SK-N-SH (cell line): ENCODE data around the gene CFDP1. TPM values are rescaled to one million over a fixed set of nuclear protein-coding genes. Genes with fewer than 3 reads are reported as not detected.
"Not testable (repeated sequence)": the region's sequence is repeated elsewhere in the genome, so short reads cannot be mapped to it uniquely, and the experiment has no call there.

ENCODE experiments used
- CTCF ChIA-PET: fragments of 300-600, 350-600 bp; formaldehyde crosslinking; extraction: SDS; loops from one replicate; lab custom pipeline; 2021; lab: Yijun Ruan, JAX
- POLR2A ChIA-PET: fragments of 350-600 bp; sonication (Branson Sonifier 250); formaldehyde crosslinking; extraction: SDS; loops from one replicate; lab custom pipeline; 2020; ENCODE audit warnings: antibody characterized with exemption, inconsistent platforms; lab: Yijun Ruan, JAX
- DNase-seq: peaks from one replicate; pipeline ENCODE4 v3.0.0; 2012
- H2AFZ ChIP-seq: fragments of 200-600 bp; sonication (generic); 2 replicates; pipeline ENCODE4 v1.8.1; 2016; ENCODE audit warnings: antibody characterized with exemption, mild to moderate bottlenecking, low read depth
- H3F3A ChIP-seq: fragments of 200-600 bp; sonication (generic); replicated peaks from 2 replicates; pipeline ENCODE3; 2016; ENCODE audit warnings: antibody characterized with exemption, mild to moderate bottlenecking; ENCODE audit not compliant: insufficient read depth
- H3K27ac ChIP-seq, 2 experiments: fragments of 200-500 bp in 1 of 2; fragments of 200-600 bp in 1 of 2; sonication (Bioruptor generic) in 1 of 2; sonication (generic), shearing (Covaris generic) in 1 of 2; 2 replicates each; pipeline versions ENCODE4 v1.5.1 to v1.6.1; 2014 to 2016; ENCODE audit warnings: low read depth in 2 of 2, inconsistent platforms in 1 of 2, low read length in 1 of 2, mild to moderate bottlenecking in 1 of 2, mixed read lengths in 1 of 2
- H3K27me3 ChIP-seq: fragments of 200-600 bp; sonication (generic), shearing (Covaris generic); 2 replicates; pipeline ENCODE4 v1.6.1; 2016; ENCODE audit warnings: mixed run types; ENCODE audit not compliant: insufficient read depth
- H3K36me3 ChIP-seq, 2 experiments: fragments of 200-500 bp in 1 of 2; fragments of 200-600 bp in 1 of 2; sonication (Bioruptor generic) in 1 of 2; sonication (generic) in 1 of 2; replicated peaks in 1 of 2; 2 replicates each; pipeline versions ENCODE3 to v1.5.1; 2014 to 2016; ENCODE audit warnings: low read length in 1 of 2, mild to moderate bottlenecking in 1 of 2; ENCODE audit not compliant: insufficient read depth in 2 of 2, control insufficient read depth in 1 of 2
- H3K4me1 ChIP-seq, 2 experiments: fragments of 200-500 bp in 1 of 2; fragments of 200-600 bp in 1 of 2; sonication (Bioruptor generic) in 1 of 2; sonication (generic), shearing (Covaris generic) in 1 of 2; 2 replicates each; pipeline versions ENCODE4 v1.5.1 to v1.6.1; 2014 to 2016; ENCODE audit warnings: low read depth in 1 of 2, low read length in 1 of 2, mixed run types in 1 of 2; ENCODE audit not compliant: insufficient read depth in 2 of 2, control insufficient read depth in 1 of 2
- H3K4me2 ChIP-seq: fragments of 200-600 bp; sonication (generic), shearing (Covaris generic); 2 replicates; pipeline ENCODE4 v1.6.1; 2017; ENCODE audit warnings: mixed run types
- H3K4me3 ChIP-seq, 2 experiments: fragments of 200-500 bp in 1 of 2; fragments of 200-600 bp in 1 of 2; sonication (Bioruptor generic) in 1 of 2; sonication (generic), shearing (Covaris generic) in 1 of 2; 2 replicates each; pipeline versions ENCODE4 v1.5.1 to v1.8.1; 2014 to 2016; ENCODE audit warnings: low read depth in 2 of 2, inconsistent platforms in 1 of 2, low read length in 1 of 2, mild to moderate bottlenecking in 1 of 2, mixed read lengths in 1 of 2, moderate library complexity in 1 of 2
- H3K79me2 ChIP-seq: fragments of 200-600 bp; sonication (generic); 2 replicates; pipeline ENCODE4 v1.8.1; 2017; ENCODE audit warnings: mild to moderate bottlenecking; ENCODE audit not compliant: insufficient read depth
- H3K9ac ChIP-seq: fragments of 200-600 bp; sonication (generic); 2 replicates; pipeline ENCODE4 v1.6.1; 2017; ENCODE audit warnings: mixed run types
- H3K9me2 ChIP-seq: fragments of 200-600 bp; sonication (generic); 2 replicates; pipeline ENCODE4 v1.6.1; 2017; ENCODE audit warnings: mixed run types
- H3K9me3 ChIP-seq: fragments of 200-600 bp; sonication (generic); 2 replicates; pipeline ENCODE4 v1.6.1; 2017; ENCODE audit warnings: mixed run types, mild to moderate bottlenecking, moderate library complexity
- H4K20me1 ChIP-seq: fragments of 200-600 bp; sonication (generic); 2 replicates; pipeline ENCODE4 v1.6.1; 2017; ENCODE audit warnings: mild to moderate bottlenecking, mixed run types; ENCODE audit not compliant: insufficient read depth
- CHD2 ChIP-seq: fragments of 150-350 bp; IDR thresholded peaks from 2 replicates; pipeline ENCODE4 v1.6.1; 2018; ENCODE audit warnings: low read length; ENCODE audit not compliant: partially characterized antibody
- EZH2phosphoT487 ChIP-seq: fragments of 200-600 bp; sonication (generic); IDR thresholded peaks from 2 replicates; pipeline ENCODE4 v1.6.1; 2017; ENCODE audit warnings: low read depth, mixed run types, mild to moderate bottlenecking, antibody characterized with exemption, moderate library complexity, borderline replicate concordance
- FOXM1 ChIP-seq: IDR thresholded peaks from 2 replicates; pipeline ENCODE4 v1.4.0; 2012; ENCODE audit warnings: low read depth, mild to moderate bottlenecking
- NRF1 ChIP-seq: IDR thresholded peaks from 2 replicates; pipeline ENCODE4 v1.6.1; 2012; ENCODE audit warnings: low read depth, mild to moderate bottlenecking, low read length
- RAD21 ChIP-seq: IDR thresholded peaks from 2 replicates; pipeline ENCODE4 v1.6.1; 2012; ENCODE audit warnings: mild to moderate bottlenecking, low read length
- RXRA ChIP-seq: IDR thresholded peaks from 2 replicates; pipeline ENCODE4 v1.4.0; 2012; ENCODE audit warnings: low read depth, mild to moderate bottlenecking, borderline replicate concordance
- TEAD4 ChIP-seq: IDR thresholded peaks from 2 replicates; pipeline ENCODE4 v1.4.0; 2012; ENCODE audit warnings: mild to moderate bottlenecking, borderline replicate concordance; ENCODE audit not compliant: insufficient read depth
- WGBS: methylation state at CpG from one replicate; pipeline ENCODE4 v1.1.6; 2017; ENCODE audit warnings: low lambda C conversion rate; 5-methylcytosine and 5-hydroxymethylcytosine counted together
- polyA plus RNA-seq, 3 experiments: library from polyadenylated mRNA; depleted of rRNA; stranded (reverse); fragments of >200 nt; gene quantifications; 2 replicates each; pipeline ENCODE4 v1.2.3, GENCODE V29; 2012
- TF ChIP-seq, protein P1 (sequence below): fragments of 150-350 bp; IDR thresholded peaks from 2 replicates; pipeline ENCODE4 v1.6.1; 2016; ENCODE audit warnings: mild to moderate bottlenecking, low read depth, low read length
- TF ChIP-seq, protein P2 (sequence below): IDR thresholded peaks from 2 replicates; pipeline ENCODE4 v1.4.0; 2012; ENCODE audit warnings: low read depth
- TF ChIP-seq, protein P3 (sequence below): fragments of 200-600 bp; sonication (generic); IDR thresholded peaks from 2 replicates; pipeline ENCODE4 v1.6.1; 2017; ENCODE audit warnings: antibody characterized with exemption, mild to moderate bottlenecking, moderate library complexity
- TF ChIP-seq, protein P4 (sequence below): IDR thresholded peaks from 2 replicates; pipeline ENCODE4 v1.6.1; 2012; ENCODE audit warnings: mild to moderate bottlenecking, low read depth, low read length, moderate library complexity
- TF ChIP-seq, protein P5 (sequence below): fragments of 150-350 bp; IDR thresholded peaks from 2 replicates; pipeline ENCODE4 v1.6.1; 2017; ENCODE audit warnings: antibody characterized with exemption, low read length, low read depth, borderline replicate concordance

CFDP1 gene
- polyA plus RNA-seq, 1 of the 3 experiments (the other 2 are of a cell fraction): 46.0 TPM

DNA sequence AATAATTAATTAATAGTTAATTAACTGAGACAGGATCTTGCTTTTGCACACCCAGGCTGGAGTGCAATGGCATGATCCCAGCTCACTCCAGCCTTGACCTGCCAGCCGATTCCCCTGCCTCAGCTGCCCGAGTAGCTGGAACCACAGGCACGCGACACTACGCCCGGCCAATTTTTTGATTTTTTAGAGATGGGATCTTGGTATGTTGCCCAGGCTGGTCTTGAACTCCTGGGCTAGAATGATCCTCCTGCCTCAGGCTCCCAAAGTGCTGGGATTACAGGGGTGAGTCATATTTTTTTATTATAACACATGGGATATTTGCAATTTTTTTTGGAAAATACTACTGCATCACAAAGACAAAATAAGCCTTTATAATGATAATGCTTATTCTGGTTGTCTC lies 151.5 kb downstream of the CFDP1 start:
- H2AFZ ChIP-seq: no peak overlapping the region
- TF ChIP-seq TEAD4 (no peak), RXRA (no peak), FOXM1 (no peak), EZH2phosphoT487 (no peak), CHD2 (no peak), NRF1 (no peak), RAD21 (no peak)
- TF ChIP-seq, protein P1, sequence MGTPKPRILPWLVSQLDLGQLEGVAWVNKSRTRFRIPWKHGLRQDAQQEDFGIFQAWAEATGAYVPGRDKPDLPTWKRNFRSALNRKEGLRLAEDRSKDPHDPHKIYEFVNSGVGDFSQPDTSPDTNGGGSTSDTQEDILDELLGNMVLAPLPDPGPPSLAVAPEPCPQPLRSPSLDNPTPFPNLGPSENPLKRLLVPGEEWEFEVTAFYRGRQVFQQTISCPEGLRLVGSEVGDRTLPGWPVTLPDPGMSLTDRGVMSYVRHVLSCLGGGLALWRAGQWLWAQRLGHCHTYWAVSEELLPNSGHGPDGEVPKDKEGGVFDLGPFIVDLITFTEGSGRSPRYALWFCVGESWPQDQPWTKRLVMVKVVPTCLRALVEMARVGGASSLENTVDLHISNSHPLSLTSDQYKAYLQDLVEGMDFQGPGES: no peak
- TF ChIP-seq, protein P2, sequence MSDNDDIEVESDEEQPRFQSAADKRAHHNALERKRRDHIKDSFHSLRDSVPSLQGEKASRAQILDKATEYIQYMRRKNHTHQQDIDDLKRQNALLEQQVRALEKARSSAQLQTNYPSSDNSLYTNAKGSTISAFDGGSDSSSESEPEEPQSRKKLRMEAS: no peak
- TF ChIP-seq, protein P3, sequence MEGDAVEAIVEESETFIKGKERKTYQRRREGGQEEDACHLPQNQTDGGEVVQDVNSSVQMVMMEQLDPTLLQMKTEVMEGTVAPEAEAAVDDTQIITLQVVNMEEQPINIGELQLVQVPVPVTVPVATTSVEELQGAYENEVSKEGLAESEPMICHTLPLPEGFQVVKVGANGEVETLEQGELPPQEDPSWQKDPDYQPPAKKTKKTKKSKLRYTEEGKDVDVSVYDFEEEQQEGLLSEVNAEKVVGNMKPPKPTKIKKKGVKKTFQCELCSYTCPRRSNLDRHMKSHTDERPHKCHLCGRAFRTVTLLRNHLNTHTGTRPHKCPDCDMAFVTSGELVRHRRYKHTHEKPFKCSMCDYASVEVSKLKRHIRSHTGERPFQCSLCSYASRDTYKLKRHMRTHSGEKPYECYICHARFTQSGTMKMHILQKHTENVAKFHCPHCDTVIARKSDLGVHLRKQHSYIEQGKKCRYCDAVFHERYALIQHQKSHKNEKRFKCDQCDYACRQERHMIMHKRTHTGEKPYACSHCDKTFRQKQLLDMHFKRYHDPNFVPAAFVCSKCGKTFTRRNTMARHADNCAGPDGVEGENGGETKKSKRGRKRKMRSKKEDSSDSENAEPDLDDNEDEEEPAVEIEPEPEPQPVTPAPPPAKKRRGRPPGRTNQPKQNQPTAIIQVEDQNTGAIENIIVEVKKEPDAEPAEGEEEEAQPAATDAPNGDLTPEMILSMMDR: no peak
- TF ChIP-seq, protein P4, sequence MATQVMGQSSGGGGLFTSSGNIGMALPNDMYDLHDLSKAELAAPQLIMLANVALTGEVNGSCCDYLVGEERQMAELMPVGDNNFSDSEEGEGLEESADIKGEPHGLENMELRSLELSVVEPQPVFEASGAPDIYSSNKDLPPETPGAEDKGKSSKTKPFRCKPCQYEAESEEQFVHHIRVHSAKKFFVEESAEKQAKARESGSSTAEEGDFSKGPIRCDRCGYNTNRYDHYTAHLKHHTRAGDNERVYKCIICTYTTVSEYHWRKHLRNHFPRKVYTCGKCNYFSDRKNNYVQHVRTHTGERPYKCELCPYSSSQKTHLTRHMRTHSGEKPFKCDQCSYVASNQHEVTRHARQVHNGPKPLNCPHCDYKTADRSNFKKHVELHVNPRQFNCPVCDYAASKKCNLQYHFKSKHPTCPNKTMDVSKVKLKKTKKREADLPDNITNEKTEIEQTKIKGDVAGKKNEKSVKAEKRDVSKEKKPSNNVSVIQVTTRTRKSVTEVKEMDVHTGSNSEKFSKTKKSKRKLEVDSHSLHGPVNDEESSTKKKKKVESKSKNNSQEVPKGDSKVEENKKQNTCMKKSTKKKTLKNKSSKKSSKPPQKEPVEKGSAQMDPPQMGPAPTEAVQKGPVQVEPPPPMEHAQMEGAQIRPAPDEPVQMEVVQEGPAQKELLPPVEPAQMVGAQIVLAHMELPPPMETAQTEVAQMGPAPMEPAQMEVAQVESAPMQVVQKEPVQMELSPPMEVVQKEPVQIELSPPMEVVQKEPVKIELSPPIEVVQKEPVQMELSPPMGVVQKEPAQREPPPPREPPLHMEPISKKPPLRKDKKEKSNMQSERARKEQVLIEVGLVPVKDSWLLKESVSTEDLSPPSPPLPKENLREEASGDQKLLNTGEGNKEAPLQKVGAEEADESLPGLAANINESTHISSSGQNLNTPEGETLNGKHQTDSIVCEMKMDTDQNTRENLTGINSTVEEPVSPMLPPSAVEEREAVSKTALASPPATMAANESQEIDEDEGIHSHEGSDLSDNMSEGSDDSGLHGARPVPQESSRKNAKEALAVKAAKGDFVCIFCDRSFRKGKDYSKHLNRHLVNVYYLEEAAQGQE: no peak
- TF ChIP-seq, protein P5, sequence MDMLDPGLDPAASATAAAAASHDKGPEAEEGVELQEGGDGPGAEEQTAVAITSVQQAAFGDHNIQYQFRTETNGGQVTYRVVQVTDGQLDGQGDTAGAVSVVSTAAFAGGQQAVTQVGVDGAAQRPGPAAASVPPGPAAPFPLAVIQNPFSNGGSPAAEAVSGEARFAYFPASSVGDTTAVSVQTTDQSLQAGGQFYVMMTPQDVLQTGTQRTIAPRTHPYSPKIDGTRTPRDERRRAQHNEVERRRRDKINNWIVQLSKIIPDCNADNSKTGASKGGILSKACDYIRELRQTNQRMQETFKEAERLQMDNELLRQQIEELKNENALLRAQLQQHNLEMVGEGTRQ: no peak
- H3K36me3 ChIP-seq: no peaks in the 10 kb centered on the region
- WGBS: 99% methylated on average over 6 of the region's 6 CpGs
- no peak overlapping the region for H3K9ac ChIP-seq
- no peaks in the 10 kb centered on the region for H3K79me2 ChIP-seq
- no peaks in the 10 kb centered on the region for H4K20me1 ChIP-seq
- DNase-seq: no peak
- H3K9me2 ChIP-seq: no peaks in the 10 kb centered on the region
- no peak overlapping the region for H3K4me2 ChIP-seq
- H3K9me3 ChIP-seq: no peaks in the 10 kb centered on the region
- H3K4me1 ChIP-seq: peaks cover 0 to 22% of the 10 kb centered on the region in 2 experiments; a peak in 1 of 4 replicates
- ChIA-PET POLR2A (no interaction called here), CTCF (interaction anchor here (0.8 to 6.0 kb wide), 6 partner anchors 8 to 103 kb away, joined by 3 to 35 read pairs (median 4); no protein-coding TSS in a partner anchor)
- H3K27me3 ChIP-seq: no peaks in the 10 kb centered on the region
- H3K27ac ChIP-seq: peak overlapping the region in 1 of 2 experiments; percentile 46; a peak in 2 of 4 replicates
- H3K4me3 ChIP-seq: no peak overlapping the region
- H3F3A ChIP-seq: peaks cover 6% of the 10 kb centered on the region

DNA sequence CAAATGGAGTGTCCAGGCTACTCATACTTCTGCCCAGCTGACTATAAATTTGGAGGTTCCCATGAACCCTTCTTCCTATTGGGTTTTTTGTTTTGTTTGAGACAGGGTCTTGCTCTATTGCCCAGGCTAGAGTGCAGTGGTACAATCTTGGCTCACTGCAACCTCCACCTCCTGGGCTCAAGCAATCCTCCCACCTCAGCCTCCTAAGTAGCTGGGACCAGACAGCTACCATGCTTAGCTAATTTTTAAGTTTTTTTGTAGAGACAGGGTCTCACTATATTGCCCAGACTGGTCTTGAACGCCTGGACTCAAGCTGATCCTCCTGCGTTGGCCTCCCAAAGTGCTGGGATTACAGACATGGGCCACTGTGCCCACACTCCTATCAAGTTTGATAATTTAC lies 152.3 kb downstream of the CFDP1 start:
- not testable (repeated sequence) for H3K27me3 ChIP-seq, H2AFZ ChIP-seq, H3K9ac ChIP-seq, DNase-seq, H3K79me2 ChIP-seq, H3K4me3 ChIP-seq, H3K36me3 ChIP-seq, H3K27ac ChIP-seq, H3F3A ChIP-seq, H4K20me1 ChIP-seq, H3K4me2 ChIP-seq, H3K9me3 ChIP-seq, H3K9me2 ChIP-seq
- peaks cover 0 to 22% of the 10 kb centered on the region in 2 experiments; a peak in 1 of 4 replicates for H3K4me1 ChIP-seq
- WGBS: 85% methylated on average over 2 of the region's 2 CpGs
- ChIA-PET CTCF (interaction anchor here (0.7 to 6.0 kb wide), 7 partner anchors 9 to 104 kb away, joined by 3 to 35 read pairs (median 3); partner anchors contain the start of gene BCAR1), POLR2A (interaction anchor here (0.6 kb wide), 1 partner anchor 10 kb away, joined by 3 read pairs; no protein-coding TSS in a partner anchor)
